SIG-M5 treated with dmso at 0.1 percent for 504 hours (cell line): ENCODE data around the gene GNB5.
"Not testable (repeated sequence)": the region's sequence is repeated elsewhere in the genome, so short reads cannot be mapped to it uniquely, and the experiment has no call there.

Experiments
- DNase-seq: peaks from one replicate; lab custom pipeline; 2025; ENCODE audit not compliant: unreplicated experiment; lab: John Stamatoyannopoulos, UW

Gene GNB5

DNA sequence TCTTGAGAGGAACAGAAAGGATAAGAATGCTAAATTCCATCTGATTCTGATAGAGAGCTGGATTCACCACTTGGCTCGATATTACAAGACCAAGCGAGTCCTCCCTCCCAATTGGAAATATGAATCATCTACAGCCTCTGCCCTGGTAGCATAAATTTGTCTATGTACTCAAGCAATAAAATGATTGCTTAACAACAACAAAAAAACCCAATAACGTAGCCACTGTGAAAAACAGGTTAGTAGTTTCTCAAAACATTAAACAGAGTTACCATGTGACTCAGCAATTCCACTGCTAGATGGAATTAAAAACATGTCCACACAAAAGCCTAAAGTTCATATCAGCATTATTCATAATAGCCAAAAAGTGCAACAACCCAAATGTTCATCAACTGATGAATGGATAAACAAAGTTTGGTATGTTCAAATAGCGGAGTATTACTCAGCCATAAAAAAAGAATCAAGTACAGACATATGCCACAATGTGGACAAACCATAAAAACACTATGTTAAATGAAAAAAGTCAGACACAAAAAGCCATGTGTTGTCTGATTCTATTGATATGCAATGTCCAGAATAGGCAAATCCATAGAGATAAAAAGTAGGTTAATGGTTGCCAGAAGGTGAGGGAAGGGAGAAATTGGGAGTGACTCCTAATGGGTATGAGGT is 95.5 kb downstream of the GNB5 start:
- peak; percentile 51 for DNase-seq

DNA sequence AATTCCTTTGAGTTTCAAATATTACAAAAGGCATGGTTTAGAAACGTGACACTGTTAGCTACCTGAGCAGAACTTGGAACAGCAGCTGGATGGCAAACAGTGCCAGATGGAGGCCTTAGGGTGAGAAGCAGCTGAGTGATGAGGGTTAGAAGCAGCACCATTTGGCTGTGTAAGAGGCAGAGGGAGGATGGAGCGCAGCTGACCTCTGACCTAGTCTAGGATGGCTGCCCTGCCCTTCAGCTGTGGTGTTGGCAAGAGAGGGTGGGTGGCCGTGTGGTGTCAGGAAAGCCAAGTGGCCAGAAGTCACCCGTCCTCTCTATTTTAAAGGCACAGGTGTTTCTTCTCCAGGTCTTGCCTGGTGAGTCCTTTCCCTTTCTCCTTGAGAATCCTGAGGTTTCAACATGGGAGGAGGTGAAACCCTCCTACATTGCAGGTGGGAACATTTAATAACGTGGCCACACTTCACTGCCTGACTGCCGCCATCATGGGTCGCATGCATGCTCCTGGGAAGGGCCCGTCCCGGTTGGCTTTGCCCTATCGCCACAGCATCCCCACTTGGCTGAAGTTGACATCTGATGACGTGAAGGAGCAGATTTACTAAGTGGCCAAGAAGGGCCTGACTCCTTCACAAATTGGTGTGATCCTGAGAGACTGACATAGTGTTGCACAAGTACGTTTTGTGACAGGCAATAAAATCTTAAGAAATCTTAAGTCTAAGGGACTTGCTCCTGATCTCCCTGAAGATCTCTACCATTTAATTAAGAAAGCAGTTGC is 96.2 kb downstream of the GNB5 start:
- DNase-seq = peak; percentile 31

- no peak for DNase-seq
These were observed 97.4 kb downstream of the GNB5 start for GRCh38 chr15:52093539-52094510.

DNA sequence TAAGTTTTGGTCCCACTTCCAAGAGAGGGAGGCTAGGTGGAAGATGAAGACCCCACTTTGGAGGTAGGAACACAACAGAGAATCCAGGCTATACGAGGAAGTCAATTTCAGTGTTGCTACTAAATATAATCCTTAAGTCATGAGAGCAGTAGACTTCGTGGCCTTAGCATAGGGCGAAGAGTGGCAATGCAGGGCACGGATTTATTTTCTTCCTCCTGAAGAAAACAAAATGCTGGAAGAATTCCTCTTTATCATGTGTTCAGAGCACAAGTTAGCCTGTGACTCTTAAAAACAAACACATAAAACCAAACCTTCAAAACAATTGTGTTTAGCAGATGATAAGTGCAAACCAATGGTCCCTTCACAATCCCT is 98.0 kb downstream of the GNB5 start:
- DNase-seq = no peak

GRCh38 chr15:52090193-52090592 is 101.0 kb downstream of the GNB5 start:
- DNase-seq = no peak

GRCh38 chr15:52086011-52086786 is 105.0 kb downstream of the GNB5 start:
- peak; percentile 15 for DNase-seq

DNA sequence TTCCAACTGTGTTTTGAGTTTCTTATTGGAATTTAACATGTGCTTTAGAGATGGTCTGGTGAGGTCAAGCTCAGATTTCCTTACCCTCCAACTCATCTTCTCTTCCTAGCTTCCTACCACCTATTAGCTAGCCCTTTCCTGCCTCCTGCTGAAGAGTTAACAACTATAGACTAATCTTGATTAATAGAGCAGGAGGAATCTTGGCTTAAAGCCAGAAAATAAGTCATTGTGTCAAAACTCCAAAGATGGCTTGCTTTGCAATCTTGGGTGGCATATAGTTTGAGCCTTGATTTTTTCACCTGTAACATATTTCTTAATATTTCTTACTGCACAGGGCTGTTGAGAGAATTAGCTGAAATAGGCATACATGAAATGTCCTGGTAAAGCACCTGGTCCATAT is 105.9 kb downstream of the GNB5 start:
- no peak for DNase-seq

DNA sequence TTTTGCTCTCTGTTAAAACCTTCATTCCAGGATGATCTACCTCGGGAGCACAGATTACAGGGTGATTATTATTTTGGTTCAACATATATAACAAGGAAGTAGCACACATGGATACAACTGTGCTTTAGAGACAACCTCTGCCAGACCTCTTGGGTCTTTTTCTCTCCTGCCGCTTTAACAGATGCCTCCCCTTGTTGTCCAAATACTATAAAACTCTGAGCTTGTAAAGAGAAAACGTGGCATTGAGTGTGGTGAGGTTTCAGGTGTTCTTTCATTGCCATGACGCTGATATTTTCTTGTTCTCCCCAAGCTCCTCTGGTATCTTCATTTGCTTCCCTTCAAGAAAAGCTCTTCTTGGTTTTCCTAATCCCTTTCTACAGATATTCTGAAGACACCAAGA is 107.6 kb downstream of the GNB5 start:
- DNase-seq = no peak

- not testable (repeated sequence) for DNase-seq
These were observed 108.2 kb downstream of the GNB5 start for GRCh38 chr15:52083037-52083359.

- peak; percentile 84 for DNase-seq
These were observed 108.8 kb downstream of the GNB5 start for GRCh38 chr15:52082197-52083036.

DNA sequence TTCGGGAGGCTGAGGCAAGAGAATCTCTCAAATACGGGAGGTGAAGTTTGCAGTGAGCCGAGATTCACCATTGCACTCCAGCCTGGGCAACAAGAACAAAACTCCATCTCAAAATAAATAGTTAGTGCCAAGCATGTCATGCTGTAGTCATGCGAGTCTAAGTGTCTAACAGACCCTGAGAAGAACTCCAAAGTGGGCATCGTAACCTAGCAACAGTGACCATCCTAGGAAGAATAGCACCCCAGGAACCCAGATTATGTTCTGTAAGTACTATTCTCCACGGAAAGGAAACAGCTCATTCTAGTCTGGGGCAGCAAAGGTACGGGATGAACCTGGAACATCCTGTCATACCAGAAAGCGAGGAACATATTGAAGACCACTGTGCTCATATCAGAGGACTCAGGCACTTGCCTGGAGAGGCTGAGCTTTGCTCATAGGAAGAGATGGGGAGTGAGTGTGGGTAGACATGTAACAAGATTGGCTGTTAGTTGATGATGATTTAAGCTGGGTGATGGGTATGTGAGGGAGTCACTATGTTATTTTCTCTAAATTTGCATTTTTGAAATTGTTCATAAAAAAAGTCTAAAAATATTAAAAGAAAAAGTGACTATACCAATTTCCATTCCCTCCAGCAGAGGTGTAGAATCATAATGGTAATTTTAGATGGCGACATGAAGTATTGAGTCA is 110.3 kb downstream of the GNB5 start:
- no peak for DNase-seq

DNA sequence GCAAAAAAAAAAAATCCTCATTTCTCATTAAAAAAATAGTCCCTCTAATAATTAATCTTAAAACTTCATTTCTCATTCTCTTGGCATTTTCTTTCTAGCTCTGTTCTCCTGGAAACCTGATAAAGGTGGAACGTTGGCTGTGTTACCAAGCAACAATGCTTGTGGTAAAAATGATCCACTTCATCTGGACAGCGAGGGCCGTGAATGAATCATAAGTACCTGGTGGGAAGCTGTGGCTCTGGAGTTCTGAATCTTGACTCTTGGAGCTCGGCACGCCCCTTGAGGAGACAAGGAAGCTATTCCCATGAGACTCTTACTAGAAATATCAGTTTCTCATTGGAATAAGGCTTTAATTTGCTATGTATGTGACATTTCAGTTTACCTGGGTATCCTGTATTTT is 111.2 kb downstream of the GNB5 start:
- DNase-seq = no peak

DNA sequence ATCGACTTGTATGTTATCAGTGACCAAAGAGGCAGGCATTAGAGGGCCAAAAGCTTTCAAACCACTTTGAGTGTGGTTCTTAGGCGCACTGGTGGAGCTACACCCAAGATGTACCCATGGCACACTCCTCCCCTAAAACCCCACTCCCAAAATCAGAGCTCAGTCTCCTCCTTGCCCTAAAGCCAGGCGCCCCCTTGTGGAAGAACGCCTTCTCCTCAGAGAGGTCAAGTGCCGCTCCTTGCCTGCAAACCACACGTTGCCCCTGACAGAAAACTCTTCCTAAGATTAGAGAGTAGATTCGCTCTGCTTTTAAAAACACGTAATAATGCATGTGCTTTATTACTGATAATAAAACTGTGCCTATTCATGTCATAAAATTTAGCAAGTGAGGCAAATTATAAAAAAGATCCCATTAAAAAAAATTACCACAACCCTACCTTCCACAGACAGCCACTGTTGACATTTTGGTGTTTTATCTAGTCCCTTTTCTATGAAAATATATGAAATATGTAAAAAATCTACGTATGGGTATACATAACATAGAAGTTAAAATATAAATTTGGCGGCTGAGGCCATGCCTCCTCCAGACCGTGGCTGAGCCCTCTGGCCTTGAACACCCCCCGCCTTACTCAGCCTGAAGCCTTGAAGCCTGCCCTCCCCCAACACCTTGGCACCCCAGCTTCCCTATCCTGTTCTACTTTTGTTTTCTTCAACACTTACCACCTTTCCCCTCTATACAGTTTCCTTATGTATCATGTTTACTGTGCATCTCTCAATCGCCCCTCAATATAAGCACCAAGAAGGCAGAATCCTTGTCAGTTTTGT is 112.1 kb downstream of the GNB5 start:
- DNase-seq = peak; percentile 34

DNA sequence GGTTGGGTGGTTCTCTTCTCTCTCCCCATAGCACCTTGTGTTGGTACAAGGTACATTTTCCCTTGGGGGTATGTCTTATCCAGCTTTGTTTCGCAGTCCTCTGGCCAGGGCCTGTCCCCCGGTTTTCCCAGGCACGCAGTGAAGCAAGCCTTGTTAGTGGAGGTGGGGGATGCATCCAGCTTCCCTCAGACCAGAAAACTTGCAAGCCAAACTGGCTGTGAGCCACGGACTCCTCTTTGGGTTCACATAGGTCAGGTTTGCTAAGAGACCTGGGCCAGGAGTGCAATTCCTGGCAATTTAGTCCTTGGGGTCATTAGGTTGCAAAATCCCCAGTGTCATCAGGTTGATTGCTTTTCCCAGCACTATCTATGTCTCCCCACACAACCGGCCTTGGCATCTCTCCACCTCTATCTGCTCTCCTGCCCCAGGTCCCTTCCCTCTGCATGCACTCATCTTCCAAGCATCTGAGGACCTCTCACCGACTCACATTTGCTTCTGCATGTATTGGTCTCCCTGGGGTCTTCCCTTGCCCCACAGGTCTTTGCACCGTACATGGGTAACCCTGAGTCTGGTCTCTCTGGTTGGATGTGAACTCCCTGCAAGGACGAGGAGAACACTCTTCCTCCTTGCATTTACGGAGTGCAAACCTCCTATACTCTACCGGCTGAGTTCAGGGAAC is 112.9 kb downstream of the GNB5 start:
- DNase-seq = no peak

DNA sequence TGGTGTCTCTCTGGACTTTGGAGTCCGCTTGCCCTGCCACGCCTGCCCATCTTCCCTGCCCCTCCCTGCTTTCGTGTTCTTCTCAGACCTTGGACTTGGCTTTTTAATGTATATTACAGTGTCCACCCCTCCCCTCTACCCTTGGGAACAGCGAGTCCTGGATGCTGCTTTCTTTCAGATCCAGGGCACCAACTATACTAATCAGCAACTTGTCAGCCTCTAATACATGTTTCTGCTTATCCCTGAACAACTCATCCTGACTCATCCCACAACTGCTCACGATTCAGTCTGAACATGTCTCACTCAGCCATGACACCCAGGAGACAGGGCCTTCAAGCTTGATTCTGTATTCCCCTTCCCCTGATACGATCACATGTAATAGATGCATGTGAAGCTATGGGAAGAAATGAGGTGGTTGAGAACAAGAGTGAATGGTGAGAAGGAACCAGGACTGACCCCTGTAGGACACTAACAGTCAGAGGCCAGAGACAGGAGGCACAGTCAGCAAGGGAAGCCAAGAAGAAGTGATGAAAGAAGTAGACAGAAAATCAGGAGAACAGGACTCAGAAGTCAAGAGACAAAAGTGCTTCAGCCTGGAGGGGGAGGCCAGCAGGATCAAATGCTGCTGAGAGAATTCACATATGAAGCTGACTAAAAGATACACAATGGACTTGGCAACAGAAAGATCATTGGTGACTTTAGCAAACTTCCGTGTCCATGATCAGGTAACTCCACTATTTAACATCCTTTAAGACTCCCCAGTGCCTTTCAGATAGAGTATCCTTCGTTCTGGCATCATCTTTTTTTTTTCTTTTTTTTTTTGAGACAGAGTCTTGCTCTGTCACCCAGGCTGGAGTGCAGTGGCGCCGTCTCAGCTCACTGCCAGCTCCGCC is 114.1 kb downstream of the GNB5 start:
- no peak for DNase-seq

DNA sequence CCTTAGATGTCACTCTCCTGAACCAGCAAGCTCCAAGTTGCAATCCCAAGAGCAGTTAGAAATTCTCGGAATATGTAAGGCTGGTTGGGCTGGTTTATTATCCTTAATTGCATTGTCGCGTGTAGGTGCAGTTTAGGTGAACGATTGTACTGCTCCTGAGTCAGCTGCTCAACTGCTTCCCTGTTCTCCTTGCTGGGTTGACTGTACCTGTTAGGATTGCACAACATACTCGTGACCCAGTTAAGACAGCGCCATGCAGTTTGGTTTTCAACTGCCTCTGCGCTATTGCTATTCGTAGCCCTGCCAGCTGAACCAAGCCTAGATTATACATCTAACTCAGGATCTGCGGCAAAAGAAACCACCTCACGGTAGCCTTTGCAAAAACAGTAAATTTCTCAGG is 119.6 kb downstream of the GNB5 start:
- peak; percentile 65 for DNase-seq

- DNase-seq = no peak
These were observed 121.6 kb downstream of the GNB5 start for GRCh38 chr15:52069559-52069958.
